SJSA1 (cell line): ENCODE data around the gene GTPBP6. TPM values are rescaled to one million over a fixed set of nuclear protein-coding genes. Genes with fewer than 3 reads are reported as not detected.

Experiments
- DNase-seq, 2 experiments: peaks; one replicate each; pipeline ENCODE4 v3.0.0-alpha.2; 2015 to 2020; ENCODE audit warnings: low spot score in 2 of 2, low read depth in 1 of 2
- H3K27ac ChIP-seq: fragments of 250-450 bp; sonication (Bioruptor Pico); 2 replicates; pipeline ENCODE4 v1.5.1; 2020; ENCODE audit warnings: mild to moderate bottlenecking, moderate library complexity
- H3K27me3 ChIP-seq: fragments of 250-450 bp; sonication (Bioruptor Pico); replicated peaks from 2 replicates; pipeline ENCODE4 v1.5.1; 2020; ENCODE audit warnings: mild to moderate bottlenecking, moderate library complexity
- H3K36me3 ChIP-seq: fragments of 250-450 bp; sonication (Bioruptor Pico); 2 replicates; pipeline ENCODE4 v1.5.1; 2020; ENCODE audit warnings: mild to moderate bottlenecking
- H3K4me1 ChIP-seq: fragments of 250-450 bp; sonication (Bioruptor Pico); replicated peaks from 2 replicates; pipeline ENCODE4 v1.6.1; 2021; ENCODE audit warnings: mild to moderate bottlenecking
- H3K4me3 ChIP-seq: fragments of 250-450 bp; sonication (Bioruptor Pico); 2 replicates; pipeline ENCODE4 v1.5.1; 2020; ENCODE audit warnings: mild to moderate bottlenecking
- H3K9me3 ChIP-seq: fragments of 250-450 bp; sonication (Bioruptor Pico); replicated peaks from 2 replicates; pipeline ENCODE4 v1.5.1; 2020; ENCODE audit warnings: mild to moderate bottlenecking
- total RNA-seq: library from RNA; depleted of rRNA; stranded (reverse); fragments of >200 nt; shearing (Covaris generic); gene quantifications from 2 replicates; pipeline ENCODE4 v1.2.3, GENCODE V29; 2014

Gene GTPBP6
- total RNA-seq, 1 experiment from 2014 or later = 50.9 TPM

DNA sequence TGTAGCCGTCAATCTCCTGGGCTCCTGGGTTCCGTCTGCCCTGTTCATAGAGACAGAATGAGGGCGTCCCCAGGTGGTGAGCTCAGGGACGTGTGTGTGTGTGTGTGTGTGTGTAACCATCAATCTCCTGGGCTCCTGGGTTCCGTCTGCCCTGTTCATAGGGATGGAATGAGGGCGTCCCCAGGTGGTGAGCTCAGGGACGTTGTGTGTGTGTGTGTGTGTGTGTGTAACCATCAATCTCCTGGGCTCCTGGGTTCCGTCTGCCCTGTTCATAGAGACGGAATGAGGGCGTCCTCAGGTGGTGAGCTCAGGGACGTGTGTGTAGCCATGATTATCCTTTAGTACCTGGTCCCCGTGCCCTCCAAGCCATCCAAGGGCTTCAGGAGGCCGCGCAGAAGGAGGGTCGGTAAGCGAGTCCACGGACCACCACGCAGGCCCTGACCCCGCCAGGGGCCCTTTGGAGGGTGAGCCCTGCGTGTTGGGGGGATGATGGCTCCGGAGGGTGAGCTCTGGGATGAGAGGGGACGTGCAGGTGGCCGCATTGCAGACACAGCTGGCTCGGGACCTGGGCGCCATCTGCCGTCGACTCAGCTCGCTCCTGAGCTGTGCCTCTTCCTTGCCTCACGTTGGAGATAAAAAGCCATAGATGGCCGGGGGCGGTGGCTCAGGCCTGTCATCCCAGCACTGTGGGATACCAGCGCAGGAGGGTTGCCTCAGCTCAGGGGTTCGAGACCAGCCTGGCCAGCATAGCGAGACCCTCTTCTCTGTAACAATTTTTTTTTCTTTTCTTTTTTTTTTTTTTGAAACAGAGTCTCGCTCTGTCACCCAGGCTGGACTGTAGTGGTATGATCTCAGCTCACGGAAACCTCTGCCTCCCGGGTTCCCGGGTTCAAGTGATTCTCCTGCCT, 5.4 kb upstream of the GTPBP6 start:
- H3K36me3 ChIP-seq = no peaks in the 10 kb centered on the region; the same call in 1 of the 2 replicates
- no peak overlapping the region for H3K27ac ChIP-seq
- no peaks in the 10 kb centered on the region for H3K9me3 ChIP-seq
- peak; percentile 38 to 40 for DNase-seq
- no peaks in the 10 kb centered on the region for H3K27me3 ChIP-seq
- H3K4me3 ChIP-seq = no peak overlapping the region
- peaks cover 6% of the 10 kb centered on the region for H3K4me1 ChIP-seq

DNA sequence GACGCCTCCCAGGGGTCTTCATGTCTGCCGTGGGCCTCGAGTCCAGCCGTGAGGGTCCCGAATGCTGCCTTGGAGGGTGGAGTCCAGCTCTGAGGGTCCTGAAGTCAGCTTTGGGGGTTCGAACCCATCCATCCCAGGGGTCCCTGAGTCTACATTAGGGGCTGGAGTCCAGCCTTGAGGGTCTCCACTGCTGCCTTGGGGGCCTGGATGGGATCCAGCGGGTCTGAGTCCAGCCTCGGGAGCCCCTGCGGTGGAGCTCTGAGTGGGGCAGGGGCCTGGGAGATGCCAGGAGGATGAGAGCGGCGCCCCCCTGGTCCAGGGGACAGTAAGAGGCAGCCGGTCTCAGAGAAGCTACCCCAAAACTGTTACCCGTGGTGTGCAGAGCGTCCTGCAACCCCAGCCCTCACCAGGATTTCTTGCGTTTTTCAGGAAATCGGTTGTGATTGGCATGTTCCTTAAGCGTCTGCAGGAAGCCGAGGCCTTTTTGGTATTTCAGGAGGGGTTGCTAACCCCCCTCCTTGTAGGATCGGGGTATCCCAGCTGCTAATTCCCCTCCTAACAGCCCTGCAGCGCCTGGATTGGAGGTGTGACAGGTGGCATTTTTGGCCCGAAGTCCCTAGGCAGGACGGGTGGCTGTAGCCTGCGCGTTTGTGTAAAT, 1.7 kb upstream of the GTPBP6 start:
- H3K9me3 ChIP-seq = no peaks in the 10 kb centered on the region
- peaks cover 3% of the 10 kb centered on the region for H3K36me3 ChIP-seq
- peak overlapping the region; percentile 76 for H3K4me3 ChIP-seq
- H3K4me1 ChIP-seq = peaks cover 6% of the 10 kb centered on the region
- H3K27ac ChIP-seq = no peak overlapping the region
- H3K27me3 ChIP-seq = no peaks in the 10 kb centered on the region
- DNase-seq = peak in 1 of 2 experiments; percentile 39

DNA sequence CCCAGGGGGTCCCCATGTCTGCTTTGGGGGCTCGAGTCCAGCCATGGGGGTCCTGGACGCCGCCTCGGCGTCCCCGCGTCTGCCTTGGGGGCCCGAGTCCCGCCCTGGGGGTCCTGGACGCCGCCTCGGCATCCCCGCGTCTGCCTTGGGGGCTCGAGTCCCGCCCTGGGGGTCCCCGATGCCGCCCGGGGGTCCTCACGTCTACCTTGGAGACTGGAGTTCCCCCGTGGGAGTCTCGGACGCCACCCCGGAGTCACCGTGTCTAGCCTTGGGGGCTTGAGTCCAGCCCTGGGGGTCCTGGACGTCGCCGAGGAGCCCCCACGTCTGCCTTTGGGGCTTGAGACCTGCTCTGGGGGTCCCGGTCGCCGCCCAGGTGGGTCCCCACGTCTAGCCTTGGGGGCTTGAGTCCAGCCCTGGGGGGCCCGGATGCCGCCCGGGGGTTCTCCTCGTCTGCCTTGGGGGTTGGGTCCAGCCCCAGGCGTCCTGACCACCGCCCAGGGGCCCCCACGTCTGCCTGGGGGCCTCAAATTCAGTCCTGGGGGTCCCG, 1.1 kb upstream of the GTPBP6 start:
- peaks cover 9% of the 10 kb centered on the region for H3K36me3 ChIP-seq
- peak; percentile 14 to 37 for DNase-seq

DNA sequence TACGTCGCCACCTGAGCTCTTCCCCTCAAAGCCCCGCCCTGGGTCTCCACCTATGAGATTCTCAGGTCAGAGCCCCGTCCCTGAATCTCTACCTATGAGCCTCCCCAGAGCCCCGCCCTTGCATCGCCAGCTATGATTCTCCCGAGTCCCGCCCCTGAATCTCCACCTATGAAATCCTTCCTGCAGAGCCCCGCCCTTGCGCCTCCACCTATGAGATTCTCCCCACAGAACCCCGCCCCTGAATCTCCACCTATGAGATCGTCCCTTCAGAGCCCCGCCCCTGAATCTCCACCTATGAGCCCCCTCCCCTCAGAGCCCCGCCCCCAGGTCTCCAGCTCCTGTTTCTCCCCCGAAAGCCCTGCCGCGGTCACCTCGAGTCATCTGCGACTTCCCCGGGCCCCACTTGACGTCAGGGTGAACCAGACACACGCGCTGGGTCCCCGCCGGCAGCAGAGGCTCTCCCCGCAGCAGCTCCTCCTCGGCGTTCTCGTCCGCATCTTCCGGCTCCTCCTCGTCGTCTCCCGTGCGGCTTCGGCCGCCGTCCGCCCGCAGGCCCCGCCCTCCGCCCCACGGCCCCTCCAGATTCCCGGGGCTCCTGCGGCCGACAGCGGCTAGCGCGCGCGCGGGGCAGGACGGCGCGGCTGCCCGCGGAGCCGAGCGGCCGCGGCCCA, 393 bp downstream of the GTPBP6 start:
- H3K4me3 ChIP-seq = peak overlapping the region; percentile 76
- DNase-seq = peak; percentile 89 to 99
- H3K27ac ChIP-seq = peak overlapping the region; percentile 85
- no peaks in the 10 kb centered on the region for H3K9me3 ChIP-seq
- peaks cover 16% of the 10 kb centered on the region for H3K36me3 ChIP-seq
- peaks cover 6% of the 10 kb centered on the region for H3K4me1 ChIP-seq
- H3K27me3 ChIP-seq = no peaks in the 10 kb centered on the region

More for the DNA sequence above, 1.1 kb upstream of the GTPBP6 start:
- Histone ChIP-seq H3K9me3 (no peaks in the 10 kb centered on the region), H3K4me3 (peak overlapping the region; percentile 76), H3K27ac (peak overlapping the region; percentile 58), H3K4me1 (peaks cover 6% of the 10 kb centered on the region), H3K27me3 (no peaks in the 10 kb centered on the region)

DNA sequence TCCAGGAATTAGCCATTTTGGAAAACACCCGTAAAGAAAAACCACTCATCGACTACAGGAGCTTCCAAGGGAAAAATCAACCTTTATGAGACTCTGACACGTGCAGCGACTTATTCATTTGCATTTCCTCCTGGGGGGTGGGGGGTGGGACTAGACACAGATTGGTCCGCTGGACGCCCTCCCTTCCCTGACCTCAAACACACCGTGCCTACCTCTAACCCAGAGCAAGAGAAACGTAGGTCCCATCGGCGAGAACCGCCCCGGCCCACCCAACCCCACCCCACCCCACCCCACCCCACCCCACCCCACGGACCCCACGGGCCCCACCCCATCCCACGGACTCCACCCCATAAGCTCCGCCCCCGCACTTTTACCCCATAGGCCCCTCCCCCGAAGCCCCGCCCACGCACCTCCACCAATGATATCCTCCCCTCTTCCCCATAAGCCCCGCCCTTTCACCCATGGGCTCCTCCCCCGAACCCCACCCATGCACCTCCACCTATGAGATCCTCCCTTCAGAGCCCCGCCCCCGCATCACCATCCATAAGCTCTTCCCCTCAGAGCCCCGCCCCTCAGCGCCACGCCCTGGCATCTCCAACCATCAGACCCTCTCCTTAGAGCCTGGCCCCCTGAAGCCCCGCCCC, 1.1 kb downstream of the GTPBP6 start:
- Histone ChIP-seq H3K4me1 (peaks cover 6% of the 10 kb centered on the region), H3K27me3 (no peaks in the 10 kb centered on the region), H3K27ac (no peak overlapping the region), H3K4me3 (peak overlapping the region; percentile 76), H3K36me3 (peaks cover 22% of the 10 kb centered on the region), H3K9me3 (no peaks in the 10 kb centered on the region)
- no peak for DNase-seq

DNA sequence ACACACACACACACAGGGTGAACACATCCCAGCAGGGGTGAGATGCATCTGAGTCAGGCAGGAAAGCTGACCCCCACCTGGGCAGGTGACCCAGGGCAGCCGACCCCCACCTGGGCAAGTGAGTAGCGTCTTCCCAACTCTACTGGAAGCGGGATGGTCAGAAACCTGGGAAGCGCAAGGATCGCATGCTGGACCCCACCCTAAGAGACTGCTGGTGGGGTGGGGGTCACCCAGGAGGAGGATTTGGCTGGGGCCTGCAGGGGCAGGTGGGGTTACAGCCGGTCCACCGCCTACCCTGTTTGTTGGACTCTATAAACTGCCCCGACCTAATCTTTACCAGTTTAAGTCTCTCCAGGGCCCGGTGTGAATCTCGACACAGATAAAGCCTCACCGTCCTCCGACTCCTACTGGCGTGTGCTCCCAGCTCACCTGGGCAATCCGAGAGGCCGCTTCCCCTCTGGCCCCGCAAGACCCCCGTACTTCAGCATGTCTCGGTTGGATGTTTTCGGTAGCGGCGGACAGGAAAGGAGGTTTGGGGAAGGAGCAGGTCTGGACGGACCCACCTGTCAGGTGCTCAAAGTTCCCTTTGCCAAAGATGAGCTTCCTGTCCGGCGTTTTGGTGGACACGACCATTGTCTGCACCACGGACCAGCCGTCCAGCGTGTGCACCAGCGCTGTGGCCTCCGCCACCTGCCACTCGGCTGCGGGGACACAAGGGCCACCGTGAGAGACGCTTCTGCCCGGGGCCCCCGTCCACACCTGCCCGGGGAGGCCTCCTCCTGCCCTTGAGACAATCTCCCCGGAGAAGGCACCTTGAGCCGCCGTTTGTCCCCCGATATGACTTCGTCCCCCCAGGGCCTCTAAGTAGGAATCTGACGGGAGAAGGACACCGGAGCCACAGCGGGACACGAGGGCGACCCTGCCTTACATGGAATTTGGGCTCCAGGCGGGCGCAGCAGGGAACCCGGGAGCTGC, 2.0 kb downstream of the GTPBP6 start:
- Histone ChIP-seq H3K27me3 (no peaks in the 10 kb centered on the region), H3K27ac (no peak overlapping the region)

DNA sequence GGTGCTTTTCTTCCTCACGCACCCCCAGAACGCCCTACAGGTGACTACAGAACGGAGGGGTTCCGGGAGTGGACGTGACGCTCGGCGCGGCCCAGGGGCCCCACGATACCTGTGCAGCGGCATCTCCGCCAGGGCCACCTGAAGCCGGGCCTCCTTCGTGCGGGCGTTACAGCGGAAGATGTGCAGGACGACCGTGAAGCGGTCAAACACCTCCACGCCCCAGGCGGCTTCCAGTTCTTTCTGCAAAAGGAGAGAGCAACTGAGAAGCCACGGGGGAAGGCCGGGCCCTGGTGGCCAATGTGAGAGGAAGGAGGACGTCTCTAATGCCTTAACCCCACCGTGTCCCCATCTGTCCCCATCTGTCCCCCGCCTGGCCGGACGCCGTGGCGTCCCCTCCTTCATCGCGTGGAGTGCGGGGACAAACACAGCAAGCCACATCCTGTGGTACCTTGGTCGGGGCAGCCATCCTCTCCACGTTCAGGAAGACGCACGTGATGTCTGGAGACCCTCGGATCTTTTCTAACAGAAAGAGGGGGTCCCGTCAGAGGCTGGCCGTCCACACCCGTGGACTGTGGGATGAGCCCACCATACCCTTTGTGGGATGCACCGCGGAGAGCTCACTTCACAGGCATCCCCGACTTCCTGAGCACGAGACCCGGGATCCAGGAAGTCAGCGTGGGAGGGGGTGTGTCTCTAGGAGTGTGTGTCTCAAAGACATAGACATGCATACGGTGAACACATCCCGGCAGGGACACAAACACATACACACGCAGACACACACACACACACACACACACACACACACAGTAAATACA, 3.6 kb downstream of the GTPBP6 start:
- H3K4me3 ChIP-seq = no peak overlapping the region
- peaks cover 37% of the 10 kb centered on the region for H3K36me3 ChIP-seq
- DNase-seq = peak in 1 of 2 experiments; percentile 37
- H3K27me3 ChIP-seq = no peaks in the 10 kb centered on the region
- peaks cover 4% of the 10 kb centered on the region for H3K4me1 ChIP-seq
- no peaks in the 10 kb centered on the region for H3K9me3 ChIP-seq
- no peak overlapping the region for H3K27ac ChIP-seq

More for the DNA sequence above, 2.0 kb downstream of the GTPBP6 start:
- H3K36me3 ChIP-seq = peaks cover 29% of the 10 kb centered on the region
- H3K4me3 ChIP-seq = no peak overlapping the region
- H3K4me1 ChIP-seq = peaks cover 6% of the 10 kb centered on the region
- DNase-seq = peak in 1 of 2 experiments; percentile 40
- no peaks in the 10 kb centered on the region for H3K9me3 ChIP-seq

DNA sequence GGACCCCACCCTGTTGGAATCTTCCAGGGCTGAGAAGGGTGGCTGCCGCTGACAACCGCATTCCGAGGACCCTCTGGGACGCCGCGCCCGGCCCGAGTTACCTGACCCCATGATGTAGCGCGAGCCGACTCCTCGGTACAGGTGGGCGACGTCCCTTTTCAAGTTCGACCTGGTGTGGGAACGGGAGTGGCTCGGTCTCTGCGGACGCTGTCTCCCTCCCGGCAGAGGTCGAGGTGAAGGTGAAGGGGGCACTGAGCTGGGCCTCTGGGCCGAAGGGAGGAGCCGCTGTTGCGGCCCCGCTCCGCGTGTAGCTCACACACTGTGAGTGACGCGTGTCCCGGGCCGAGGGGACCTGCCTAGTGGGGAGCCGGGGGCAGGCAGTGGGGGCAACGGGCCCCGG, 4.5 kb downstream of the GTPBP6 start:
- H3K27me3 ChIP-seq = no peaks in the 10 kb centered on the region
- H3K9me3 ChIP-seq = no peaks in the 10 kb centered on the region
- H3K27ac ChIP-seq = no peak overlapping the region
- H3K36me3 ChIP-seq = peaks cover 40% of the 10 kb centered on the region
- H3K4me1 ChIP-seq = no peaks in the 10 kb centered on the region
- H3K4me3 ChIP-seq = no peak overlapping the region
- no peak for DNase-seq

DNA sequence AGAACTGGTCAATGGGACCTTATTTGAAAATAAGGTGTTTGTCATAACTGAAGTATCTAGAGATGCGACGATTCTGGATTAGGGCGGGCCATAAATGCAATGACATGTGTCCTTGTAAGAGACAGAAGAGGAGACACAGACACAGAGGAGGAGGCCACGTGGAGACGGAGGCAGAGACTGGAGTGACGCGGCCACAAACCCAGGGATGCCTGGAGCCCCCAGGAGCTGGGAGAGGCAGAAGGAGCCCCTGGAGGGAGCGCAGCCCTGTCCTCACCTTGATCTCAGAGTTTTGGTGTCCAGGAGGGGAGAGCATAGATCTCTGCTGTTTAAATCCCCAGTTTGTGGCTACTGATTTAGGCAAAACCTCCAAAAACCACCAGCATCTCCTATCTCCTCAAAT, 5.0 kb downstream of the GTPBP6 start:
- no peak overlapping the region for H3K4me3 ChIP-seq
- no peaks in the 10 kb centered on the region for H3K9me3 ChIP-seq
- H3K27ac ChIP-seq = no peak overlapping the region
- H3K4me1 ChIP-seq = no peaks in the 10 kb centered on the region
- no peaks in the 10 kb centered on the region for H3K27me3 ChIP-seq
- peaks cover 42% of the 10 kb centered on the region for H3K36me3 ChIP-seq
- DNase-seq = no peak

DNA sequence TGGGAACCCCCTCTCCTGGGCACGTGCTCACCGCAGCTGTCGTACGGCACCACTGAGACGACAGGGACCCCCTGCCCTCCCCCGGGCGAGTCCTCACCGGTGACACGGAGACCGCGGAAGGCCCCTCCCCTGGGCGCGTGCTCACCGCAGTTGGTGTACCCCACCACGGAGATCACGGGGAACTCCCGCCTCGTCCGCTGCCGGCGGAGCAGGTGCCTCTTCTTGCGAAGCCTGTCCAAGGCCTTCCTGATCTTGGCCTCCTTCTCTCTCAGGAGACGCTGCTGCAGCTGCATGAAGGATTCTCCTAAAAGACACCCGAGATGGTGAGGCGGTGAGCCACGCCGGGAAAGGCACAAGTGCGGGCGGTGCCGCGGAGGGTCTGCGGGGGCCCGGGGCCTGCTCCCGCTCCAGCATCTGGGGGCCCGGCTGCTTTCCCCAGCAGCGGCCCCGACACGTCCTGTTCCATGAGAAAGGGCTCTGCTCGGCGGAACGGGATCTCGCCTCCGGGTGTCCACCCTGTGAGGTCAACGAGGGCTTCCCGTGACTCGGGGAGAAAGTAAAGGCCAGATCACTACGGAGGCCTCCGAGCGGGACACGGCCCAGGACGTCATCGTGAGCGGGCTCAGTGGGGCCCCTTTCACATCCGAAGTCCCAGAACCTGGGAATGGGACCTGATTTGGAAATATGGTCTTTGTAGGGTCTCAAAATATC, 5.8 kb downstream of the GTPBP6 start:
- no peak for DNase-seq
- no peaks in the 10 kb centered on the region for H3K9me3 ChIP-seq
- H3K36me3 ChIP-seq = peaks cover 45% of the 10 kb centered on the region
- no peak overlapping the region for H3K27ac ChIP-seq
- H3K4me1 ChIP-seq = no peaks in the 10 kb centered on the region
- no peaks in the 10 kb centered on the region for H3K27me3 ChIP-seq
- H3K4me3 ChIP-seq = no peak overlapping the region
